Lower lobe of right lung (tissue), 2 donors: ENCODE measurements around the gene HBA1. TPM values are rescaled to one million over a fixed set of nuclear protein-coding genes. Genes with fewer than 3 reads are reported as not detected.
"Not testable (repeated sequence)": the region's sequence is repeated elsewhere in the genome, so short reads cannot be mapped to it uniquely, and the experiment has no call there.

Experiments used
- ATAC-seq, 2 donors: fragments of 200-7000 bp; cut with Tn5 transposase; one replicate each; pipeline ENCODE4 v1.9.1; 2020 to 2022; ENCODE audit warnings: mild to moderate bottlenecking in 2 of 2, moderate library complexity in 2 of 2
- DNase-seq: peaks from one replicate; pipeline ENCODE4 v3.0.0-alpha.2; 2020
- H3K27ac ChIP-seq: fragments of 200-600 bp; one replicate; pipeline ENCODE4 v1.8.0; 2022
- H3K27me3 ChIP-seq: fragments of 200-600 bp; one replicate; pipeline ENCODE4 v1.8.0; 2022; ENCODE audit warnings: low read depth
- H3K36me3 ChIP-seq: fragments of 200-600 bp; one replicate; pipeline ENCODE4 v1.8.0; 2022; ENCODE audit warnings: mild to moderate bottlenecking
- H3K4me1 ChIP-seq: fragments of 200-600 bp; one replicate; pipeline ENCODE4 v1.8.0; 2022
- H3K4me3 ChIP-seq: fragments of 200-600 bp; one replicate; pipeline ENCODE4 v1.8.0; 2022; ENCODE audit warnings: mild to moderate bottlenecking
- H3K9me3 ChIP-seq: fragments of 200-600 bp; one replicate; pipeline ENCODE4 v1.8.0; 2022
- CTCF ChIP-seq: fragments of 200-600 bp; IDR thresholded peaks from one replicate; pipeline ENCODE4 v1.8.0; 2022; ENCODE audit warnings: antibody characterized with exemption, mild to moderate bottlenecking
- intact Hi-C: fragments of 100-400 bp; cut with DNase I; formaldehyde crosslinking; loops from one replicate; pipeline ENCODE4 v1.11.0; 2022
- long read RNA-seq: library from polyadenylated mRNA; unstranded; transcript quantifications from one replicate; pipeline ENCODE4 v2.0.0, GENCODE V29; 2021
- total RNA-seq: library from RNA; stranded (reverse); fragmentation: NEBNext Ultra II Directional; extraction: Animal tissue kit (Norgen Biotek cat#: 25700); gene quantifications from one replicate; pipeline ENCODE4 v1.2.1, GENCODE V29; 2021
- donor health status: DM: no; HTN: yes; CAD: no; lungs with severe emphysema.

The HBA1 gene
- total RNA-seq, result 217 TPM
- long read RNA-seq, transcript HBA1-203 (2 exons, 674 nt), result minor isoform, 5 of 27 reads
- long read RNA-seq, transcript HBA1-201 (3 exons, 577 nt), result major isoform, 21 of 27 reads
- long read RNA-seq, partial matches to known transcripts, result 0 of 27 reads
- long read RNA-seq, other reads (novel, unspliced or antisense), result 1 of 27 reads

GRCh38 chr16:176477-177382 lies at the start of gene HBA1:
TSS of gene HBA1 (plus strand) at chr16:176680. CDS start at chr16:176717, 37 bp downstream.
- H3K27ac ChIP-seq, intact Hi-C loops, H3K4me3 ChIP-seq, H3K36me3 ChIP-seq, DNase-seq, H3K9me3 ChIP-seq: not testable (repeated sequence)
- Histone ChIP-seq H3K4me1 (peaks cover 22% of the 10 kb centered on the region), H3K27me3 (peaks cover 66% of the 10 kb centered on the region)
- peak; percentile 4 to 10 for ATAC-seq

GRCh38 chr16:129075-129474 lies 47.4 kb upstream of the HBA1 start:
- no peaks in the 10 kb centered on the region for H3K4me1 ChIP-seq
- intact Hi-C loops, result no loop called here
- DNase-seq, result no peak
- ATAC-seq, result no peak
- no peak overlapping the region for H3K27ac ChIP-seq
- no peak overlapping the region for H3K4me3 ChIP-seq
- H3K9me3 ChIP-seq, result no peaks in the 10 kb centered on the region
- no peaks in the 10 kb centered on the region for H3K27me3 ChIP-seq
- peaks cover 9% of the 10 kb centered on the region for H3K36me3 ChIP-seq
- no peak for TF ChIP-seq CTCF

GRCh38 chr16:130533-131173 lies 45.8 kb upstream of the HBA1 start:
- Histone ChIP-seq H3K36me3 (peaks cover 6% of the 10 kb centered on the region), H3K27me3 (no peaks in the 10 kb centered on the region), H3K9me3 (no peaks in the 10 kb centered on the region), H3K27ac (no peak overlapping the region), H3K4me1 (no peaks in the 10 kb centered on the region), H3K4me3 (no peak overlapping the region)
- no peak for ATAC-seq
- intact Hi-C loops, result no loop called here
- no peak for TF ChIP-seq CTCF
- DNase-seq, result no peak

DNA sequence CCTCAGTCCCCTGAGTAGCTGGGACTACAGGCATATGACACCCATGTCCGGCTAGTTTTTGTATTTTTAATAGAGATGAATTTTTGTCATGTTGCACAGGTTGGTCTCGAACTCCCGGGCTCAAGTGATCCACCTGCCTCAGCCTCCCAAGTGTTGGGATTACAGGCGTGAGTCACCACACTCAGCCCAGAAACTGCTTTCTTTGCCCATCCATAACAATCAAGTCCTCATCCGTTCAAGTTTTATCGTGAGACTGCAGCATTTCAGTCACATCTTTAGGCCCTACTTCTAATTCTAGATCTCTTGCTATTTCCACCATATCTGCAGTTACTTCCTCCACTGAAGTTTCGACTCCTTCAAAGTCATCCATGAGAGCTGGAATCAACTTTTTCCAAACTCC lies 44.4 kb upstream of the HBA1 start:
- no peak for TF ChIP-seq CTCF
- Histone ChIP-seq H3K9me3 (no peaks in the 10 kb centered on the region), H3K4me3 (no peak overlapping the region), H3K27ac (no peak overlapping the region), H3K4me1 (peaks cover 3% of the 10 kb centered on the region), H3K36me3 (peaks cover 6% of the 10 kb centered on the region), H3K27me3 (no peaks in the 10 kb centered on the region)
- intact Hi-C loops, result no loop called here
- DNase-seq (no peak), ATAC-seq (no peak)

DNA sequence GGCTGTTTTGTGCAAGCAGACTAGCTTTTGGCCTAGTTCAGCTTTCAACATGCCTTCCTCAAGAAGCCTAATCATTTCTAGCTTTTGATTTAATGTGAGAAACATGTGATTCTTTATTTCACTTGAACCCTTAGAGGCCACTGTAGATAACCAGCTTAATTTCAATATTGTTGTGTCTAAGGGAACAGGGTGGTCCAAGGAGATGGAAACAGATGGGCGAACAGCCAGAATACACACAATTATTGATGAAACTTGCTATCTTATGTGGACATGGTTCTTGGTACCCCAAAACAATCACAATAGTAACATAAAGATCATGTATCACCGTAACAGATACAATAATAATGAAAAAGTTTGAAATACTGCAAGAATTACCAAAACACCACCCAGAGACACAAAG lies 42.8 kb upstream of the HBA1 start:
- H3K36me3 ChIP-seq, result peaks cover 6% of the 10 kb centered on the region
- peaks cover 10% of the 10 kb centered on the region for H3K4me1 ChIP-seq
- intact Hi-C loops, result no loop called here
- no peak for TF ChIP-seq CTCF
- ATAC-seq (no peak), DNase-seq (no peak)
- H3K27me3 ChIP-seq, result no peaks in the 10 kb centered on the region
- H3K9me3 ChIP-seq, result no peaks in the 10 kb centered on the region
- H3K27ac ChIP-seq, result no peak overlapping the region
- H3K4me3 ChIP-seq, result no peak overlapping the region

DNA sequence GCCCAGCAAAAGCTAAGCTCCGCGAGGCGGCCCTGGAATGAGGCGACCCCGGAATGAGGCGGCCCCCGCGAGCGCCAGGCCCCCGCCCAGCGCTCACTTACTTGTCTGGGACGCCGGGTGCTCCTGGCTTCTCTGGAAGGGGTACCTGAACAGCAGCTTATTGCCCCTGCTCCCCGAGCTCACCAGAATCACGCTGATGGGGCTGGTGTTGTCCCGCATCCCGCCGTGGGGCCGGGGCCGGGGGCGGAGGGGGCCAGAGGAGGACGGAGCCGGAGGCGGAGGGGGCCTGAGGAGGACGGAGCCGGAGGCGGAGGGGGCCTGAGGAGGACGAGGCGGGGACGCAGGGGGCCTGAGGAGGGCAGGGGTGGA lies 38.4 kb upstream of the HBA1 start:
- Histone ChIP-seq H3K9me3 (no peaks in the 10 kb centered on the region), H3K4me1 (peaks cover 10% of the 10 kb centered on the region), H3K27me3 (no peaks in the 10 kb centered on the region), H3K4me3 (peak overlapping the region; percentile 66), H3K36me3 (no peaks in the 10 kb centered on the region), H3K27ac (peak overlapping the region; percentile 69)
- ATAC-seq (peak; percentile 40 to 52), DNase-seq (no peak)
- no peak for TF ChIP-seq CTCF
- intact Hi-C loops, result no loop called here
